ENCODE measurements around the gene WDR11.

The WDR11 gene

GRCh38 chr10:120945182-120945581 is 94.0 kb downstream of the WDR11 start:
- FAIRE-seq, result no peak

DNA sequence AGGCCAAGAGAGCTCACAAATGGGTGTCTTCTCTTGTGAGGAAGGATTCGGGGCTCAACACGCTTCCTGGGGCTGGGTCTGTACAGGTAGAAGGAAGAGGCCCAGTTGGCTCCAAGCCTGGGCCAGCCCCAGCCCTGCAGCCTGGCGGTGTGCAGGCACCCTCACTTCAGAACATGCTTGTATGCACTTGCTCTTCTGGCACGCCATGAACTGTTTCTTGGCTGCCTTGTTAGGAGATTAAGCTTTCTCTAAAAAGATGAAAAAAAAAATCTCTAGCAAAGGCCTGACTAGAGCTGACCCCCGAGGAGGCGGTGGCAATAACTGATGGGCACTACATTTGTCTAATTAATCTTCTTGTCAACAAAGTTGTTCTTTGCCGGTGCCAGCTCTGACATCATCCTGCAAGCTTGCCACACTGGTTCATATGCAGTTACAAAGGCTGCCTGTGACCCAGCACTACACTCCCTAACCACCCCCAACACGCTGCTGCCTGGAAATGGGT is 94.7 kb downstream of the WDR11 start:
- FAIRE-seq, result no peak

DNA sequence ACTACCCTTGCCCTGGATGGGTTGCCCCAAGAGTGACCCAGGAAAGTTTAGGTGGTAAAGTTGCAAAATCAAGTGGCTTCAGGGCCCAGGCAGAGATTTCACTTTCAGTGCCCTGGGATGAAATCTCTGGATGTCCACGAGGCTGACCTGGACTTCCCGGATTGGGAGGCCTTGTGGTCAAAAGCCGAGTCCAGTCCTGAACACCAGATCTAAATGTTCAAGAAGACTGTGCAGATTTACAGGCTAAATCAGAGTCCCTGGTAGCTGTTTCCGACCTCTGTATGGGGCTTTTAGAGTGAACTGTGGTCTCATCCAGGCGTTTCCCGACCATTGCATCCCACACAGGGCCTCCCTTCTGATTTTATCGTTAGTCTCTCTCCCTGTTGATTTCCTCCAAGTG is 95.3 kb downstream of the WDR11 start:
- FAIRE-seq, result no peak

GRCh38 chr10:120948889-120949608 is 97.9 kb downstream of the WDR11 start:
- FAIRE-seq, result no peak

DNA sequence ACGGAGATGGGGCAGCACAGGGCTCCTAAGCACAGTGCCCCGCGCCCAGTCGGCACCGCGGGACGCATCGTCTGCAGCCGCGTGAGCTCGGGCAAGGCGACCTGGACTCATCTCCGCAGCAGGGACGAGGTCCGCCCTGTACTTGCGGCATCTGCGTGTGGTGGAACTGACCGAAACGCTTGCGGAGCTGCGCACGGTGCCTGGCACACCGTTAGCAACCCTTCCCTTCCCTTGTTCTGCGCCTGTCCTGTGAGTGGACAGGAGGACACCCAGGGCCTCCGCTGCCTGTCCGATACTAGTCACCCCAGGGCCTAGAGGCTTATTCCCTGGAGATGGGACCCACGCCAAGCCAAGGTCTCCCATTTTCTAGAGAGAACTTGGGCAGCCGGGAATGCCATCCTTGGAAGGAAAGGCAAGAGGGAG is 98.5 kb downstream of the WDR11 start:
- FAIRE-seq, result no peak

DNA sequence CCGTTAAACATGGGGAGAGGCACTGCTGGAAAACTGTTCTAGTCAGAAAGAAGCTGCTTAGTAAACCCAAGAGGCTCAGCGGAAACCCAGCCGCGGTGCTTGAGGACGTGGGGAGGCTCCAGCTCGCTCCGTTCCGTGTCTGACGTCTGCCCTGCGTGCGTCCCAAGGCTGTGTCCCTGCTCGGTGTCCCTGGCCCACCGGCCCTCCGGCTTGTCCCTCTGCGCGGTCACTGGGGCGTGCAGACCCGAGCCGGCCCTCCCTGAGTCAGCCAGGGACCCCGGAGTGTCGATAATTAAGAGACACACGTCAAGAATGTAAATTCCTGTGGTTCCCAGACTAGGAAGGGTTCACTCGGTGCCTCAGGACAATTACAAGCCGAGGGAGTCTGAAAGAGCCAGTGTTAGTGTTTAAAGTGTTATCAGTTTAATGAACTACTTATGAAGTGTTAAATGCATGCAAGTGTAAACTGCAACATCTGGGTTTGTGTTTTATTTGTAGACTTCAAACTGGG is 98.9 kb downstream of the WDR11 start:
- FAIRE-seq, result no peak

- no peak for FAIRE-seq
Measured at GRCh38 chr10:120951288-120951687, 100.1 kb downstream of the WDR11 start.

DNA sequence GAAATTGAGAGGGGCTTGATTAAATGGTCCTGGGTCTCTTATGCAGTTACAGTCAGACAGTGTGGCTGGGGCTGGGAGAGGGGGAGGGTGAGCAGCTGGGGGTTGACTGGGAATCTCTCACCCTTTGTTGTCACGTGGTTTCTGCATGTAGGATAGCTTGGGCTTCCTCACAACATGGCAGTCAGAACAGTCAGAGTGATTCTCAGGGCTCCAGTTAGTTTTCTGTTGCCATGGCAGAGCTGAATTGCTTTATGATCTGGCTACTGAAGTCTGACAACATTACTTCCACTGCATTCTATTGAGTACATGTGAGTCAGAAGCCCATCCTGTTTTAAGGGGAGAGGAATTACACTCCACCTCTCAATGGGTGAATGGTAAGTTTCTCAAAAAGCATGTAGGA is 102.7 kb downstream of the WDR11 start:
- no peak for FAIRE-seq

Measured in G401.6 (cell line).